Measurements from ENCODE around the gene FBXO7. TPM values are rescaled to one million over a fixed set of nuclear protein-coding genes. Genes with fewer than 3 reads are reported as not detected.

Gene FBXO7
- total RNA-seq, 4 donors from 2014 or later, result 74.3 to 91.3 (median 83.3) TPM

DNA sequence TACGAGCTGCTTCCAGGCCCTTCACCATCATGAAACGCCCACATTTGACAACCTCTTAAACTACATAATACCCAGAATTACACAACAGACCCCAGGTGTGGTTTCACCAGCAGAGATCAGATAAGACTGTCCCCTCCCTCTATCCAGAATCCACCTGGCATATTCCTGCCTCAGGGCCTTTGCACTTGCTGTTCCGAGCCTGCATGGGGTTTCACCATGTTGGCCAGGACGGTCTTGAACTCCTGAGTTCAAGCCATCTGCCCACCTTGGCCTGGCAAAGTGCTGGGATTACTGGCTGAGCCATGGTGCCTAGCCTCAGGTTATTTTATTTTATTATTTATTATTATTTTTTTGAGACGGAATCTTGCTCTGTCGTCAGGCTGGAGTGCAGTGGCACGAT lies 73.4 kb downstream of the FBXO7 start:
- DNase-seq (ENCODE audit: low spot score), result no peak
- TF ChIP-seq, protein P1, sequence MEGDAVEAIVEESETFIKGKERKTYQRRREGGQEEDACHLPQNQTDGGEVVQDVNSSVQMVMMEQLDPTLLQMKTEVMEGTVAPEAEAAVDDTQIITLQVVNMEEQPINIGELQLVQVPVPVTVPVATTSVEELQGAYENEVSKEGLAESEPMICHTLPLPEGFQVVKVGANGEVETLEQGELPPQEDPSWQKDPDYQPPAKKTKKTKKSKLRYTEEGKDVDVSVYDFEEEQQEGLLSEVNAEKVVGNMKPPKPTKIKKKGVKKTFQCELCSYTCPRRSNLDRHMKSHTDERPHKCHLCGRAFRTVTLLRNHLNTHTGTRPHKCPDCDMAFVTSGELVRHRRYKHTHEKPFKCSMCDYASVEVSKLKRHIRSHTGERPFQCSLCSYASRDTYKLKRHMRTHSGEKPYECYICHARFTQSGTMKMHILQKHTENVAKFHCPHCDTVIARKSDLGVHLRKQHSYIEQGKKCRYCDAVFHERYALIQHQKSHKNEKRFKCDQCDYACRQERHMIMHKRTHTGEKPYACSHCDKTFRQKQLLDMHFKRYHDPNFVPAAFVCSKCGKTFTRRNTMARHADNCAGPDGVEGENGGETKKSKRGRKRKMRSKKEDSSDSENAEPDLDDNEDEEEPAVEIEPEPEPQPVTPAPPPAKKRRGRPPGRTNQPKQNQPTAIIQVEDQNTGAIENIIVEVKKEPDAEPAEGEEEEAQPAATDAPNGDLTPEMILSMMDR (IDR thresholded peaks at IDR 0.05), result no peak

More for the DNA sequence above, 73.4 kb downstream of the FBXO7 start:
- ATAC-seq (ENCODE audit: low FRiP score), result no peak

Other genes with a start within 250 kb of the FBXO7 start
- 1 to 10 TPM in 2 of 4 donors, under 1 TPM in 2; 0.46 to 6.5 (median 0.96) TPM for gene SLC5A4, start 219.5 kb upstream of the FBXO7 start, total RNA-seq
- gene RFPL3, start 116.9 kb upstream of the FBXO7 start, total RNA-seq, result not detected
- gene RTCB, start 62.6 kb upstream of the FBXO7 start, total RNA-seq, result 10 to 100 TPM; 56.1 to 61.7 (median 58.6) TPM
- not detected for gene BPIFC, start 10.4 kb upstream of the FBXO7 start, total RNA-seq